HFF-Myc (cell line): ENCODE measurements around the gene TMEM184A.

Source experiments
- DNase-seq: peaks from one replicate; pipeline ENCODE4 v3.0.0-alpha.2; 2011; ENCODE audit warnings: low read depth; ENCODE audit errors: extremely low read depth
- H3K4me3 ChIP-seq: replicated peaks from 2 replicates; pipeline ENCODE4 v1.5.1; 2011; ENCODE audit warnings: low read depth, mild to moderate bottlenecking, control low read depth, low read length
- TF ChIP-seq, protein P1 (sequence below): IDR thresholded peaks from 2 replicates; pipeline ENCODE4 v1.5.1; 2012; ENCODE audit warnings: mild to moderate bottlenecking, low read depth, low read length, control low read depth; ENCODE audit errors: missing control alignments

TMEM184A gene

DNA sequence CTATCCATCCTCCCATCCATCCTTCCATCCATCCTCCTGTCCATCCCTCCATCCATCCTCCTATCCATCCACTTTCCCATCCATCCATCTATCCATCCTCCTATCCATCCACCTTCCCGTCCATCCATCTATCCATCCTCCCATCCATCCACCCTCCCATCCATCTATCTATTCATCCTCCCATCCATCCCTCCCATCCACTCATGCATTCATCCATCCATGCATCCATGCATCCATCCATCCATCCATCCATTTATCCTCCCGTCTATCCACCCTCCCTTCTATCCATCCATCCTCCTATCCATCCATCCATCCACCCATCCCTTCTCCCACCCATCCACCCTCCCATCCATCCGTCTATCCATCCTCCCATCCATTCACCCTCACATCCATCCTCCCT, 39.0 kb upstream of the TMEM184A start:
- H3K4me3 ChIP-seq, result no peak overlapping the region
- TF ChIP-seq, protein P1, sequence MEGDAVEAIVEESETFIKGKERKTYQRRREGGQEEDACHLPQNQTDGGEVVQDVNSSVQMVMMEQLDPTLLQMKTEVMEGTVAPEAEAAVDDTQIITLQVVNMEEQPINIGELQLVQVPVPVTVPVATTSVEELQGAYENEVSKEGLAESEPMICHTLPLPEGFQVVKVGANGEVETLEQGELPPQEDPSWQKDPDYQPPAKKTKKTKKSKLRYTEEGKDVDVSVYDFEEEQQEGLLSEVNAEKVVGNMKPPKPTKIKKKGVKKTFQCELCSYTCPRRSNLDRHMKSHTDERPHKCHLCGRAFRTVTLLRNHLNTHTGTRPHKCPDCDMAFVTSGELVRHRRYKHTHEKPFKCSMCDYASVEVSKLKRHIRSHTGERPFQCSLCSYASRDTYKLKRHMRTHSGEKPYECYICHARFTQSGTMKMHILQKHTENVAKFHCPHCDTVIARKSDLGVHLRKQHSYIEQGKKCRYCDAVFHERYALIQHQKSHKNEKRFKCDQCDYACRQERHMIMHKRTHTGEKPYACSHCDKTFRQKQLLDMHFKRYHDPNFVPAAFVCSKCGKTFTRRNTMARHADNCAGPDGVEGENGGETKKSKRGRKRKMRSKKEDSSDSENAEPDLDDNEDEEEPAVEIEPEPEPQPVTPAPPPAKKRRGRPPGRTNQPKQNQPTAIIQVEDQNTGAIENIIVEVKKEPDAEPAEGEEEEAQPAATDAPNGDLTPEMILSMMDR, result no peak
- no peak for DNase-seq

DNA sequence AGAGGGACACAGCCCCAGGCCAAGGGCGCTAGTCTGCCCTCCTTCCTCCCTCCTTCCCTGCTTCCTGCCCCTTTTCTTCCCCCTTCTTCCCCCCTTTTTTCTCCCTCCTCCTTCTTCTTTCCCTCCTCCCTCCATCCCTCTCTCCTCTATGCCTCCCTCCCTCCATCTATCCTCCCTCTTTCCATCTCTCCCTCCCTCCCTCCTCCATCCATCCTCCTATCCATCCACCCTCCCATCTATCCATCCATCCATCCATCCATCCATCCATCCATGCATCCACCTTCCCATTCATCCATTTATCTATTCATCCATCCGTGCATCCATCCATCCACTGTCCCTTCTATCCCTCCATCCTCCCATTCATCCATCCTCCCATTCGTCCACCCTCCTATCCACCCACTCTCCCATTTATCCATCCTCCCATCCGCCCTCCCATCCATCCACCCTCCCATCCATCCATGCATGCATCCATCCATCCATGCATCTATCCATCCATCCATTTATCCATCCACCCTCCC, 38.0 kb upstream of the TMEM184A start:
- no peak for DNase-seq
- TF ChIP-seq, protein P1, result no peak

DNA sequence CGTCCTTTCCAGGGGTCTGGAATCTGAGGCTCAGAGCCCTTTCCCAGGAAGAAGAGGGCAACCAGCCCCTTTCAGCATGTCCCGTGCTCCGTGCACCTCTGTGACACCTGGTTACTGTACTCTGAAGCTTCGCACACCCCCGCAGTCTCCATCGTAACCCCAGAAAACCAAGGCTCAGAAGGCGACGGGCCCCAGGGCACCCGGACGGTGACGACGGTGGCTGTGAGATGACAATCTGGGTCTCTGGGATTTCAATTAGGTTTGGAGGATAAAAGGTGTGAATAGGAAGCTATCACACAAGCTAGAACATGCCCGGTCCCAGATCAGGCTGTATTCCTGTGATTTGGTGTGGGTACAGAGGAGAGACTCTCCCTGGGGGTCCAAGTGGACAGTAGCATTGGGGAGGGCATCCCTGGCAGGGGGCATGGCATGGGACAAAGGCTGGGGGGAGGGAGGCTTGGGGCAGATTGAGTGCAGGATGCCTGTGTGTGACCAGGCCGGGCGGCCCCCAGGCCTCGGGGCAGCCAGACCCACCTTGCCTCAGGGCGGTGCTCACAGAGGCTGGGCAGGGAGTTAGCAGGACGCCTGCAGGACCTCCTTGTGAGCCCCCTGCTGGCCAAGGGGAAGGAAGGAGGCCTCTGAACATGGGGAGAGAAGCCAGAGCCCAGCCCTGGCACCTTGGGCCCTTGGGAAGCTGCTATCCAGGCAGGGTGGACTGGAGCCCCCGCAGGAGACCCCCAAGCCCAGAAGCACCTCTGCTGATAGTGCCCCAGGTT, 37.3 kb upstream of the TMEM184A start:
- no peak for DNase-seq
- TF ChIP-seq, protein P1, result peak; percentile 53

More for the DNA sequence above, 38.0 kb upstream of the TMEM184A start:
- H3K4me3 ChIP-seq, result no peak overlapping the region

DNA sequence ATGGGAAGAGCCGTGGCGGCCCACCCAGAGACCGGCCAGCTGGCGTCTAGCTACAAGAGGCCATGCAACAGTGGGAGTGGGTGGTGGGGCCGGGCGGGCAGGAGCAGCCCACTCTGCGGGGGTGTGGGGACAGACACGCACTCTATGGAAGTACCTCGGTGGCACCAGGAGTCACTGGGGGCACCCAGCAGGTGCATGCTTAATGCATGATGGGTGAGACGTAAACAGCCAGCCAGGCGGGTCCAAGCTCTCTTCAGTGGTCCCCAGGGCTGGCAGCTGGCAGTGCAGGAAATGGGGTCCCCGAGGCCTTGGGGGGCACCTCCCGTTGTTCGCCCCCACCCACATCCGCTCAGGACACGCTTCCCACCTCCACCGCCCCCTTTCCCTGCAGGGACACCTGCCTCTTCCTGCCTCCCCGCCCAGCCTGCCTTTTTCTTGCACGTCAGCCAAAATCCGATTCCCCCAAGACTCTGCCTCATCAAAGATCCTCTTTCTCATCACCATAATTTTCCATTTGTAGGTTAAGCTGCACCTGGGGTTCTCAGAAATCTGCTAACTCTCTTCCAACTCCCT, 36.4 kb upstream of the TMEM184A start:
- DNase-seq, result no peak
- no peak overlapping the region for H3K4me3 ChIP-seq
- TF ChIP-seq, protein P1, result no peak

More for the DNA sequence above, 37.3 kb upstream of the TMEM184A start:
- H3K4me3 ChIP-seq, result no peak overlapping the region

DNA sequence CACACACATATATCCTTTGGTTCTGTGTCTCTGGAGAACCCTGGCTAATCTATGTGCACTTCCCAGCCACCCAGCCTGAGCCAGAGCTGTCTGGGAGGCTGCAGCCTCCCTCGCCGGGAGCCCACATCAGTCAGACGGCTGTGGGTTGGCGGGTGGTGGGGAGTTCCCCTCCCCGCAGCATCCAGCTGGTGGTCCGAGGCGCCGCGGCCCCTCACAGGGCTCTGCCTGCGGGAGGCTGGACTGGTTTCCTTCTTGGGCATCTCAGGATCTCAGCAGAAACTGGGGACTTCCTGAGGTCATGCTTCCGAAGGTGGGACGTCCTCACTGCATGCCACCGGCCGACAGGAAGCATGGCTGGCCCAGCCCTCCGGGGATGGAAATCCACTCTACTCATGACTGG, 35.9 kb upstream of the TMEM184A start:
- H3K4me3 ChIP-seq, result no peak overlapping the region
- TF ChIP-seq, protein P1, result no peak
- DNase-seq, result no peak

DNA sequence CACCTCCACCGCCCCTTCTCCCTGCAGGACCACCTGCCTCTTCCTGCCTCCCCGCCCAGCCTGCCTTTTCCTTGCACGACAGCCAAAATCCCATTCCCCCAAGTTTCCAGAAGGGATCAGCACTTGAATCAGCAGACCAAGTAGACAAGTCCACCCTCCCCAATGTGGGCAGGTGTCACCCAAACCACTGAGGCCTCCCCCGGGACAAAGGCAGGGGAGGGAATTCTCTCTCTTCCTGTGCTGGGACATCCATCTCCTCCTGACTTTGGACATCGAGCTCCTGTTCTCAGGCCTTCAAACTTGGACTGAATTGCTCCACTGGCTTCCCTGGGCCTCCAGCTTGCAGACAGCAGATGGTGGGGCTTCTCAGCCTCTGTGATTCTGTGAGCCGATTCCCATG, 35.4 kb upstream of the TMEM184A start:
- TF ChIP-seq, protein P1, result no peak
- no peak overlapping the region for H3K4me3 ChIP-seq

More for the DNA sequence above, 35.4 kb upstream of the TMEM184A start:
- no peak for DNase-seq
